ENCODE measurements around the gene HDGFL2.

DNA sequence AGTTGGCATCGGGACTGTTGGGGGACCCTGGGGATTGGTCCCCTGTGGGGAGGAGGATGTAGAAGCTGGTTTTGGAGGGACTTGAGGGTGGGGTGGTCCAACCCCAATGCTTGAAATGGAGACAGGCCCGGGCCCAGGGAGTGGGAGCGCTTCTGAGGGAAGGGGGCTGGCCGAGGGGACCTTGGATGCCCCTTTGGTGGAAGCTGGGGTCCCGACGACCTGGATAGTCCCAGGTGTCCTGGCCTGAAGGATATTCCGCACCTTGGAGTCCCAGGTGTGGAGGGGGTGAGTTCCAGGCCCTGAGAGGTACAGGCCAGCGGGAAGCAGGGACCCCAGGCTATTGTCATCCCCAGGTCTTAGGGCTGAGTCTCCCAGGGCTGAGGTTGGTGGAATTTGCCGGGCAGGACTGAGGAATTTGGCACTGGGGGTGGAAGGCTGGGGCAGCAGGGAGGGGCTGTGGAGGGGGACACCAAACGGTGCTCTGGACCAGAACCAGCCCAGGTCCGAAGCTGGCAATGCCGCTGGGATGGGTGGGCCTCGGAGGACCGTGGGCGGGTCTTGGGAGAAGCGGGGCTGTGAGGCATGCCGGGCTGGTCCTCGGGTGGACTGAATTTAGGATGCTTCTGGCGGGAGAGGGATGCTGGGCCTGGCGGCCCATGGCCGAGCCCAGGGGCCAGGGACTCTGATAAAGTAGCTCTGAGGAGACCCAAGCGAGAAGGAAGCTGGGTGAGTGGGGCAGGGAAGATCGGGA, 1.8 kb downstream of the HDGFL2 start:
- TF ChIP-seq FOXK2 (IDR thresholded peaks at IDR 0.05) (no peak), SP1 (IDR thresholded peaks at IDR 0.05) (no peak), BHLHE40 (IDR thresholded peaks at IDR 0.05; ENCODE audit: borderline replicate concordance) (no peak), TARDBP (IDR thresholded peaks at IDR 0.05) (no peak), ELF4 (IDR thresholded peaks at IDR 0.05) (no peak)
- TF ChIP-seq, protein P1, sequence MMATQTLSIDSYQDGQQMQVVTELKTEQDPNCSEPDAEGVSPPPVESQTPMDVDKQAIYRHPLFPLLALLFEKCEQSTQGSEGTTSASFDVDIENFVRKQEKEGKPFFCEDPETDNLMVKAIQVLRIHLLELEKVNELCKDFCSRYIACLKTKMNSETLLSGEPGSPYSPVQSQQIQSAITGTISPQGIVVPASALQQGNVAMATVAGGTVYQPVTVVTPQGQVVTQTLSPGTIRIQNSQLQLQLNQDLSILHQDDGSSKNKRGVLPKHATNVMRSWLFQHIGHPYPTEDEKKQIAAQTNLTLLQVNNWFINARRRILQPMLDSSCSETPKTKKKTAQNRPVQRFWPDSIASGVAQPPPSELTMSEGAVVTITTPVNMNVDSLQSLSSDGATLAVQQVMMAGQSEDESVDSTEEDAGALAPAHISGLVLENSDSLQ (IDR thresholded peaks at IDR 0.05): no peak
